ENCODE measurements around the gene GDF9.

GDF9 gene

DNA sequence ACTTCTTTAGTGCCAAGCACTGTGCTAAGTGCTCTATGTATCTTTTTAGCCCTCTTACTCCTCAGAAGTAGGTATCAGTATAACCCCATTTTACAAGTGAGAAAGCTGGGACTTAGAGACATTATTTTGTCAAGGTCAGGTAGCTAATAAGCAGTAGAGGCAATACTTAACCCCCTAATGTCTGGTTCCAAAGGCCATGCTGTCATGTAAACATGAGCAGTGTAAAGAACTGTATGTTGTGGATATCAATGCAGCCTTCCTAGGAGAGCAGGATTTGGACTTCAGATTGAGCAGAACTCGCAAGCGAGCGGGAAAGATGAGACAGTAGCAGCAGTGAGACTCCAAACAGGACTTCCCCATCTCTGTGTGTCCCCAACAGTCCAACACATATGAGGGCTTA lies 32.2 kb downstream of the GDF9 start:
- Histone ChIP-seq H3K27me3 (ENCODE audit: insufficient read depth, poor library complexity, severe bottlenecking) (no peaks in the 10 kb centered on the region), H3K4me3 (replicated peaks; ENCODE audit: insufficient read depth, low read length) (no peak overlapping the region), H3K27ac (replicated peaks) (no peak overlapping the region)
- no peak for DNase-seq (ENCODE audit: low read depth in 1 of 2, low spot score in 1 of 2)
- TF ChIP-seq GABPA (IDR thresholded peaks at IDR 0.05; ENCODE audit: low read depth), result no peak
- TF ChIP-seq POLR2AphosphoS5 (IDR thresholded peaks at IDR 0.05; ENCODE audit: low read depth), result no peak
- TF ChIP-seq, protein P1, sequence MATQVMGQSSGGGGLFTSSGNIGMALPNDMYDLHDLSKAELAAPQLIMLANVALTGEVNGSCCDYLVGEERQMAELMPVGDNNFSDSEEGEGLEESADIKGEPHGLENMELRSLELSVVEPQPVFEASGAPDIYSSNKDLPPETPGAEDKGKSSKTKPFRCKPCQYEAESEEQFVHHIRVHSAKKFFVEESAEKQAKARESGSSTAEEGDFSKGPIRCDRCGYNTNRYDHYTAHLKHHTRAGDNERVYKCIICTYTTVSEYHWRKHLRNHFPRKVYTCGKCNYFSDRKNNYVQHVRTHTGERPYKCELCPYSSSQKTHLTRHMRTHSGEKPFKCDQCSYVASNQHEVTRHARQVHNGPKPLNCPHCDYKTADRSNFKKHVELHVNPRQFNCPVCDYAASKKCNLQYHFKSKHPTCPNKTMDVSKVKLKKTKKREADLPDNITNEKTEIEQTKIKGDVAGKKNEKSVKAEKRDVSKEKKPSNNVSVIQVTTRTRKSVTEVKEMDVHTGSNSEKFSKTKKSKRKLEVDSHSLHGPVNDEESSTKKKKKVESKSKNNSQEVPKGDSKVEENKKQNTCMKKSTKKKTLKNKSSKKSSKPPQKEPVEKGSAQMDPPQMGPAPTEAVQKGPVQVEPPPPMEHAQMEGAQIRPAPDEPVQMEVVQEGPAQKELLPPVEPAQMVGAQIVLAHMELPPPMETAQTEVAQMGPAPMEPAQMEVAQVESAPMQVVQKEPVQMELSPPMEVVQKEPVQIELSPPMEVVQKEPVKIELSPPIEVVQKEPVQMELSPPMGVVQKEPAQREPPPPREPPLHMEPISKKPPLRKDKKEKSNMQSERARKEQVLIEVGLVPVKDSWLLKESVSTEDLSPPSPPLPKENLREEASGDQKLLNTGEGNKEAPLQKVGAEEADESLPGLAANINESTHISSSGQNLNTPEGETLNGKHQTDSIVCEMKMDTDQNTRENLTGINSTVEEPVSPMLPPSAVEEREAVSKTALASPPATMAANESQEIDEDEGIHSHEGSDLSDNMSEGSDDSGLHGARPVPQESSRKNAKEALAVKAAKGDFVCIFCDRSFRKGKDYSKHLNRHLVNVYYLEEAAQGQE (IDR thresholded peaks at IDR 0.05; ENCODE audit: insufficient replicate concordance, low read depth), result no peak
- TF ChIP-seq, protein P2, sequence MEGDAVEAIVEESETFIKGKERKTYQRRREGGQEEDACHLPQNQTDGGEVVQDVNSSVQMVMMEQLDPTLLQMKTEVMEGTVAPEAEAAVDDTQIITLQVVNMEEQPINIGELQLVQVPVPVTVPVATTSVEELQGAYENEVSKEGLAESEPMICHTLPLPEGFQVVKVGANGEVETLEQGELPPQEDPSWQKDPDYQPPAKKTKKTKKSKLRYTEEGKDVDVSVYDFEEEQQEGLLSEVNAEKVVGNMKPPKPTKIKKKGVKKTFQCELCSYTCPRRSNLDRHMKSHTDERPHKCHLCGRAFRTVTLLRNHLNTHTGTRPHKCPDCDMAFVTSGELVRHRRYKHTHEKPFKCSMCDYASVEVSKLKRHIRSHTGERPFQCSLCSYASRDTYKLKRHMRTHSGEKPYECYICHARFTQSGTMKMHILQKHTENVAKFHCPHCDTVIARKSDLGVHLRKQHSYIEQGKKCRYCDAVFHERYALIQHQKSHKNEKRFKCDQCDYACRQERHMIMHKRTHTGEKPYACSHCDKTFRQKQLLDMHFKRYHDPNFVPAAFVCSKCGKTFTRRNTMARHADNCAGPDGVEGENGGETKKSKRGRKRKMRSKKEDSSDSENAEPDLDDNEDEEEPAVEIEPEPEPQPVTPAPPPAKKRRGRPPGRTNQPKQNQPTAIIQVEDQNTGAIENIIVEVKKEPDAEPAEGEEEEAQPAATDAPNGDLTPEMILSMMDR (IDR thresholded peaks at IDR 0.05; ENCODE audit: insufficient read depth, low read length), result no peak
- no peak for TF ChIP-seq SPI1 (IDR thresholded peaks at IDR 0.05; ENCODE audit: borderline replicate concordance, low read depth)

DNA sequence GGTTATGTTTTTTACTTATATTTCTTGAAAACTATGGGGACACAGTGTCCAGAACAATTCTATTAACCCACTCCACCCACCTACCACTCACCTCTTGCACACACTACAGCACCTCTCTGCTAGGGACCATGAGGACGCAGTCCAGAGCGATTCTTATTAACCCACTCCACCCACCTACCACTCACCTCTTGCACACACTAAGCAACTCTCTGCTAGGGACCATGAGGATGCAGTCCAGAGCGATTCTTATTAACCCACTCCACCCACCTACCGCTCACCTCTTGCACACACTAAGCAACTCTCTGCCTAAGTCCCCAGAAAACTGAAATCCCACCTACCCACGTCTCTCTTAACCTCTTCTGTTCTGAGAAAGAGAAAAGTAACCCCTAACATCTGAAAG lies 33.7 kb downstream of the GDF9 start:
- H3K27ac ChIP-seq (replicated peaks), result no peak overlapping the region
- TF ChIP-seq, protein P2 (IDR thresholded peaks at IDR 0.05; ENCODE audit: insufficient read depth, low read length), result no peak
- TF ChIP-seq, protein P1 (IDR thresholded peaks at IDR 0.05; ENCODE audit: insufficient replicate concordance, low read depth), result no peak
- TF ChIP-seq GABPA (IDR thresholded peaks at IDR 0.05; ENCODE audit: low read depth), result no peak
- DNase-seq (ENCODE audit: low read depth in 1 of 2, low spot score in 1 of 2), result no peak
- no peaks in the 10 kb centered on the region for H3K27me3 ChIP-seq (ENCODE audit: insufficient read depth, poor library complexity, severe bottlenecking)
- no peak overlapping the region for H3K4me3 ChIP-seq (replicated peaks; ENCODE audit: insufficient read depth, low read length)

DNA sequence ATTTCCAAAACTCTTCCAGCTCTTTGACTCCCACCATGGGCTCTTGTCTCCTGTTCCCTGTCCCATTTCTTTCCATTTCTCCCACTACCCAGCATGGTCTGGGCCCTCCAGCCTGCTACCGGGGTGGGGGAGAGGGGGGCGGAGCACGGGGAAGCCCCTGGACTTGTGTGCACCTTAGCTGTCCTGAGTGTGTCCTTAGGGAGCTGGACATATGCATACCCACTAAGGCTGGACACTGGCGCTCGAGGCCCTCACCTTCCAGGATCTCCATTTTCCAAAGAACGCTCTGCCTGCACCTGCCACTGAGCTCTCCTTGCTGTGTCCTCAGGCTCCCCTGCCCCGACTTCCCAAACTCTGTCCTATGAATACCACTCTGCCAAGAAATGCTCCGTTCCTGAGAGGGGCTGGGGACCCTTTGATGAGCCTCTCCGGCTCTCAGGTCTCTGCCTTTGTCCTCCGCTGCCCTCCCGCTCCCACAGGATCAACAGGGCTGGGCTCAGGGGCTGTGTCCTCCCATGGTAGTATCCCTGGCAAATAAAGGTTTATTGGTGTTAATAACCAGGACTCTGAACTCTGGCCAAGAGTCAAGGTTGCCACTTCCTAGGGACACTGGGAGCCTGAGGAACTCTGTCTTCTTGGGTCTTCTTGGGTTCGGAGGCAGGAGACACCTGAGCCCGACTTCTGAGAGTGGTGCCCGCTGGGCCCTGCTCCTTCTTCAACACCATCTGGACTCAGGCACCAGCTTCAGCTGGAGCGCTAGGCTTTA lies 35.0 kb downstream of the GDF9 start:
- no peak for DNase-seq (ENCODE audit: low read depth in 1 of 2, low spot score in 1 of 2)
- TF ChIP-seq, protein P1 (IDR thresholded peaks at IDR 0.05; ENCODE audit: insufficient replicate concordance, low read depth), result no peak
- TF ChIP-seq GABPA (IDR thresholded peaks at IDR 0.05; ENCODE audit: low read depth), result no peak
- Histone ChIP-seq H3K27me3 (ENCODE audit: insufficient read depth, poor library complexity, severe bottlenecking) (no peaks in the 10 kb centered on the region), H3K4me3 (replicated peaks; ENCODE audit: insufficient read depth, low read length) (no peak overlapping the region), H3K27ac (replicated peaks) (no peak overlapping the region)
